Measurements from ENCODE around the gene PSORS1C2. TPM values are rescaled to one million over a fixed set of nuclear protein-coding genes. Genes with fewer than 3 reads are reported as not detected.
"Not testable (repeated sequence)": the region's sequence is repeated elsewhere in the genome, so short reads cannot be mapped to it uniquely, and the experiment has no call there.

PSORS1C2 gene
- total RNA-seq, 3 donors from 2014 or later (not counting 1 experiment from before 2014, with no cell fraction given) = not detected

DNA sequence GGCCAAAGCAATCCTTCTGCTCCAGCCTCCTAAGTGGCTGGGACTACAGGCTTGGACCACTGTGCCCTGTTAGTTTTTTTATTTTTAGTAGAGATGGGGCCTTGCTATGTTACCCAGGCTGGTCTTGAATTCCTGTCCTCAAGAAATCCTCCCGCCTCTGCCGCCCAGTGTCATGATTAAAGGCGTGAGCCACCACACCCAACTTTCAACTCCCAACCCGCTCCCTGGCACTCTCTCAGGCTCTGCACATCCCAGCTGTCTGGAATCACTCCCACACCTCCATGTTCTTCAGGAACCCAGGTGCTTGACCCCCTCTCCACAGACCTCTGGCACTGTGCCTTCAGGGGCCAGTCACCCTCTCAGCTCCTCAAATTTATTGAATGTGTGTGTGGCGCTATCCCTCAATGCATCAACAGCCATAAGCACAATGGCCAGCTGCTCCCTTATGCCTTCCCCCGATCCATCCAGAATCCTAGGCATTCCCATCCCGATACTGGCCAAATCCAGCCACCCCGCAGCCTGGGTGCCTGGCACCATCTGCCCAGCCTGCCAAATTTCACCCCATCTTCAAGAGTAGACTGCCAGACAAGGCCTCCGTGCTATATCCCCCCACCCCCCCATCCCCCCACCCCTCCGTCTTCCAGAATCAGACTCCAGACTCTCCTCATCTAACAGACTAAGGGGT lies 32.3 kb upstream of the PSORS1C2 start:
- Mint-ChIP-seq H3K9me3 (no peaks in the 10 kb centered on the region), H3K36me3 (no peaks in the 10 kb centered on the region), H3K4me1 (peaks cover 7 to 9% of the 10 kb centered on the region in 2 donors), H3K4me3 (no peak overlapping the region), H3K27me3 (ENCODE audit: low read depth in 2 of 2) (no peaks in the 10 kb centered on the region), H3K27ac (no peak overlapping the region)
- intact Hi-C loops (cut with micrococcal nuclease) = no loop called here
- H3K4me1 ChIP-seq (ENCODE audit: control insufficient read depth, insufficient read depth, low read length) = peaks cover 13% of the 10 kb centered on the region
- H3K4me3 ChIP-seq (ENCODE audit: low read length) = no peak overlapping the region
- DNase-seq (no peak), ATAC-seq (no peak)
- no peaks in the 10 kb centered on the region for H3K9me3 ChIP-seq (ENCODE audit: control insufficient read depth, insufficient read depth, low read length)
- TF ChIP-seq, protein P1, sequence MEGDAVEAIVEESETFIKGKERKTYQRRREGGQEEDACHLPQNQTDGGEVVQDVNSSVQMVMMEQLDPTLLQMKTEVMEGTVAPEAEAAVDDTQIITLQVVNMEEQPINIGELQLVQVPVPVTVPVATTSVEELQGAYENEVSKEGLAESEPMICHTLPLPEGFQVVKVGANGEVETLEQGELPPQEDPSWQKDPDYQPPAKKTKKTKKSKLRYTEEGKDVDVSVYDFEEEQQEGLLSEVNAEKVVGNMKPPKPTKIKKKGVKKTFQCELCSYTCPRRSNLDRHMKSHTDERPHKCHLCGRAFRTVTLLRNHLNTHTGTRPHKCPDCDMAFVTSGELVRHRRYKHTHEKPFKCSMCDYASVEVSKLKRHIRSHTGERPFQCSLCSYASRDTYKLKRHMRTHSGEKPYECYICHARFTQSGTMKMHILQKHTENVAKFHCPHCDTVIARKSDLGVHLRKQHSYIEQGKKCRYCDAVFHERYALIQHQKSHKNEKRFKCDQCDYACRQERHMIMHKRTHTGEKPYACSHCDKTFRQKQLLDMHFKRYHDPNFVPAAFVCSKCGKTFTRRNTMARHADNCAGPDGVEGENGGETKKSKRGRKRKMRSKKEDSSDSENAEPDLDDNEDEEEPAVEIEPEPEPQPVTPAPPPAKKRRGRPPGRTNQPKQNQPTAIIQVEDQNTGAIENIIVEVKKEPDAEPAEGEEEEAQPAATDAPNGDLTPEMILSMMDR (IDR thresholded peaks at IDR 0.05) = no peak
- H3K27me3 ChIP-seq (ENCODE audit: control insufficient read depth, insufficient read depth, low read length) = no peaks in the 10 kb centered on the region
- H3K36me3 ChIP-seq (ENCODE audit: control insufficient read depth, insufficient read depth, low read length) = no peaks in the 10 kb centered on the region
- WGBS (ENCODE audit: insufficient coverage) = 97% methylated on average over 9 of the region's 10 CpGs
- H3K27ac ChIP-seq (ENCODE audit: low read length) = no peak overlapping the region

DNA sequence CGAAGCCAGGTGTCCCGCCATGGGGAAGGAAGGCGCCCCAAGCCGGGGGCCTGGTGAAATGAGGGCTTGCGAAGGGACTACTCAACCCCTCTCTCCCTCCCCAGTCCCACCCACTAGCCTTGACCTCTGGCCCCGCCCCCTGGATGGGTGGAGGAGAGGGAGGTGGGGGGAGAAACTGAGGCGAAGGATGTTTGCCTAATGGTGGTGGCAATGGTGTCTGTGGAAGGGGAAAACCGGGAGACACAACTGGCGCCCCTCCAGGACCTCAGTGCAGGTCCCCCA lies 31.7 kb upstream of the PSORS1C2 start, which contains the start of gene POU5F1:
TSS of gene POU5F1 (minus strand) at position 83 of the 282 bp plus-strand sequence. CDS start at position 21, 62 bp downstream.
- no peaks in the 10 kb centered on the region for H3K36me3 ChIP-seq (ENCODE audit: control insufficient read depth, insufficient read depth, low read length)
- no peak within 1 kb of the TSS for H3K4me3 ChIP-seq (ENCODE audit: low read length)
- Mint-ChIP-seq H3K27me3 (ENCODE audit: low read depth in 2 of 2) (no peaks in the 10 kb centered on the region), H3K9me3 (no peaks in the 10 kb centered on the region), H3K36me3 (no peaks in the 10 kb centered on the region), H3K27ac (no peak within 1 kb of the TSS), H3K4me3 (no peak within 1 kb of the TSS), H3K4me1 (peaks cover under 1 to 3% of the 10 kb centered on the region in 2 donors)
- H3K9me3 ChIP-seq (ENCODE audit: control insufficient read depth, insufficient read depth, low read length) = no peaks in the 10 kb centered on the region
- intact Hi-C loops (cut with micrococcal nuclease) = no loop called here
- peaks cover 7% of the 10 kb centered on the region for H3K4me1 ChIP-seq (ENCODE audit: control insufficient read depth, insufficient read depth, low read length)
- H3K27me3 ChIP-seq (ENCODE audit: control insufficient read depth, insufficient read depth, low read length) = no peaks in the 10 kb centered on the region
- no peak for DNase-seq
- TF ChIP-seq, protein P1 (IDR thresholded peaks at IDR 0.05) = no peak
- no peak within 1 kb of the TSS for H3K27ac ChIP-seq (ENCODE audit: low read length)
- 74% methylated on average over 5 of the region's 9 CpGs for WGBS (ENCODE audit: insufficient coverage)
- ATAC-seq = no peak

DNA sequence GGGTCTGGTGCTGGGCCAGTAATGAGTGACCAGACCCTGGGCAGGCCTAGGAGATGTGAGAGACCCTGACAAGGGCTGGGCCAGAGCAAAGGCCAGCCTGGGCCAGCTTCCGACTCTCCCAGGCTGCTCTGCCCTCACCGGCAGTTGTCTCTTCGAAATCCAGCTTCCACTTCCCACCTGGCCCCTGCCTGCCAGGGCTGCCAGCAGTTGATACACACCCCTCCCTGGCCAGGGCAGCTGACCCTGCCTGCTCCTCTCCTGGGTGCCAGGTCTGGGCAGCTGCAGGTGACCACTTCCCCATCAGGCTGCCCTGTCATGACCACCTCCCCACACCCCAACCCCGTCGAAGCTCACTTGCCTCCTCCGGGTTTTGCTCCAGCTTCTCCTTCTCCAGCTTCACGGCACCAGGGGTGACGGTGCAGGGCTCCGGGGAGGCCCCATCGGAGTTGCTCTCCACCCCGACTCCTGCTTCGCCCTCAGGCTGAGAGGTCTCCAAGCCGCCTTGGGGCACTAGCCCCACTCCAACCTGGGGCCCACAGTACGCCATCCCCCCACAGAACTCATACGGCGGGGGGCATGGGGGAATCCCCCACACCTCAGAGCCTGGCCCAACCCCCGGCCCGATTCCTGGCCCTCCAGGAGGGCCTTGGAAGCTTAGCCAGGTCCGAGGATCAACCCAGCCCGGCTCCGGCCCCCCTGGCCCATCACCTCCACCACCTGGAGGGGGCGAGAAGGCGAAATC lies 31.2 kb upstream of the PSORS1C2 start:
- 87% methylated on average over 23 of the region's 23 CpGs for WGBS (ENCODE audit: insufficient coverage)
- H3K27me3 Mint-ChIP-seq (ENCODE audit: low read depth in 2 of 2); ATAC-seq: not testable (repeated sequence)

GRCh38 chr6:31169123-31169857 lies 30.4 kb upstream of the PSORS1C2 start:
- no peaks in the 10 kb centered on the region for H3K27me3 ChIP-seq (ENCODE audit: control insufficient read depth, insufficient read depth, low read length)
- no peak for DNase-seq
- no peaks in the 10 kb centered on the region for H3K36me3 ChIP-seq (ENCODE audit: control insufficient read depth, insufficient read depth, low read length)
- no peaks in the 10 kb centered on the region for H3K4me1 Mint-ChIP-seq
- H3K9me3 Mint-ChIP-seq = no peaks in the 10 kb centered on the region
- whole genome bisulfite sequencing (ENCODE audit: insufficient coverage) = 93% methylated on average over 9 of the region's 10 CpGs
- H3K27ac ChIP-seq (ENCODE audit: low read length) = no peak overlapping the region
- H3K36me3 Mint-ChIP-seq = no peaks in the 10 kb centered on the region
- TF ChIP-seq, protein P1 (IDR thresholded peaks at IDR 0.05) = no peak
- ATAC-seq = no peak
- no peak overlapping the region for H3K27ac Mint-ChIP-seq
- H3K9me3 ChIP-seq (ENCODE audit: control insufficient read depth, insufficient read depth, low read length) = no peaks in the 10 kb centered on the region
- H3K4me3 ChIP-seq (ENCODE audit: low read length) = no peak overlapping the region
- intact Hi-C loops (cut with micrococcal nuclease) = no loop called here
- H3K27me3 Mint-ChIP-seq (ENCODE audit: low read depth in 2 of 2) = no peaks in the 10 kb centered on the region
- no peaks in the 10 kb centered on the region for H3K4me1 ChIP-seq (ENCODE audit: control insufficient read depth, insufficient read depth, low read length)
- H3K4me3 Mint-ChIP-seq = no peak overlapping the region

More for the DNA sequence above, 31.2 kb upstream of the PSORS1C2 start:
- H3K9me3 ChIP-seq (ENCODE audit: control insufficient read depth, insufficient read depth, low read length); H3K4me1 Mint-ChIP-seq; H3K36me3 Mint-ChIP-seq; H3K4me1 ChIP-seq (ENCODE audit: control insufficient read depth, insufficient read depth, low read length); H3K27ac ChIP-seq (ENCODE audit: low read length); H3K4me3 ChIP-seq (ENCODE audit: low read length); H3K36me3 ChIP-seq (ENCODE audit: control insufficient read depth, insufficient read depth, low read length); intact Hi-C loops (cut with micrococcal nuclease); H3K9me3 Mint-ChIP-seq; H3K4me3 Mint-ChIP-seq; DNase-seq; H3K27ac Mint-ChIP-seq; H3K27me3 ChIP-seq (ENCODE audit: control insufficient read depth, insufficient read depth, low read length): not testable (repeated sequence)
